Measurements from ENCODE around the gene ARHGAP28. TPM values are rescaled to one million over a fixed set of nuclear protein-coding genes. Genes with fewer than 3 reads are reported as not detected.

The ARHGAP28 gene
- total RNA-seq, 1 experiment from 2014 or later: 9.2 TPM

DNA sequence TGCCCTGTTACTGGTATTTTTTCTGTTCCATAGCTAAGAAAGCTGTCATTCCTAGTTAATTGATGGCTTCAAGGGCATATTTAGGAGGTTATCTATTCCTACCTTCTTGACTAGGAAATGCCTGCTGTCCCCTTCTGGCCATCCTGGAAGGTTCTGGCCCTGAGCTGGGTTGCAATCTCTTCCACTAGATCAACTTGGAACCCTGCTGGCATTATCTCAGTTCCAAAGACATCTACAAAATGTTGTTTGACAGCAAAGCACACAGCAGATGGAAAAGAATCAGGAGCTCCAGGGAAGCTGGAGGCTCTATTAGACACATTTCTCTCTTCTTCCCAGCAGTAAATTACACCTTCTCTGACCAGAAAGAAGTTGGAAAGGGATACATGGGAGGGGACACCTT is 192.1 kb downstream of the ARHGAP28 start:
- Histone ChIP-seq H3T11ph (ENCODE audit: low read length) (no peak overlapping the region), H2AK5ac (ENCODE audit: insufficient read length, low read length) (no peak overlapping the region), H3K9me3 (ENCODE audit: control insufficient read depth, low read depth, low read length) (no peaks in the 10 kb centered on the region), H3K4me1 (ENCODE audit: insufficient read depth, low read length) (no peaks in the 10 kb centered on the region), H3K23me2 (ENCODE audit: insufficient read length, low read depth, low read length, poor library complexity, severe bottlenecking) (no peaks in the 10 kb centered on the region), H4K8ac (replicated peaks; ENCODE audit: insufficient read length, low read depth, low read length) (no peak overlapping the region), H3K14ac (ENCODE audit: insufficient read depth, low read length) (no peak overlapping the region), H3K9ac (ENCODE audit: extremely low read depth, insufficient read length, low read length) (no peak overlapping the region), H3K18ac (ENCODE audit: insufficient read length, low read depth, low read length) (no peak overlapping the region), H3K4ac (ENCODE audit: low read depth, low read length) (no peak overlapping the region), H3K27ac (ENCODE audit: insufficient read length, low read depth, low read length) (no peak overlapping the region), H3K79me1 (ENCODE audit: insufficient read depth, low read depth, low read length, poor library complexity, severe bottlenecking) (no peaks in the 10 kb centered on the region), H4K20me1 (ENCODE audit: control insufficient read depth, insufficient read depth, insufficient read length) (no peaks in the 10 kb centered on the region), H3K56ac (ENCODE audit: insufficient read length, low read depth, low read length) (no peak overlapping the region), H2BK12ac (ENCODE audit: insufficient read length, low read depth, low read length) (no peak overlapping the region), H3K27me3 (ENCODE audit: insufficient read depth, low read length) (no peaks in the 10 kb centered on the region), H4K91ac (ENCODE audit: insufficient read length, low read depth, low read length) (no peak overlapping the region), H3K79me2 (ENCODE audit: insufficient read depth, low read length) (no peaks in the 10 kb centered on the region), H3K4me2 (ENCODE audit: insufficient read depth, insufficient read length, low read length) (no peak overlapping the region), H2BK15ac (ENCODE audit: low read depth, low read length) (no peak overlapping the region), H2BK5ac (ENCODE audit: insufficient read length, low read length) (no peak overlapping the region), H2BK120ac (ENCODE audit: low read depth, low read length, poor library complexity, severe bottlenecking) (no peak overlapping the region), H2BK20ac (ENCODE audit: low read depth, low read length, poor library complexity, severe bottlenecking) (no peak overlapping the region), H2AFZ (ENCODE audit: low read length) (no peak overlapping the region), H4K5ac (ENCODE audit: insufficient read length, low read depth, low read length) (no peak overlapping the region), H3K23ac (ENCODE audit: insufficient read length, low read depth, low read length) (no peak overlapping the region)
- TF ChIP-seq, protein P1, sequence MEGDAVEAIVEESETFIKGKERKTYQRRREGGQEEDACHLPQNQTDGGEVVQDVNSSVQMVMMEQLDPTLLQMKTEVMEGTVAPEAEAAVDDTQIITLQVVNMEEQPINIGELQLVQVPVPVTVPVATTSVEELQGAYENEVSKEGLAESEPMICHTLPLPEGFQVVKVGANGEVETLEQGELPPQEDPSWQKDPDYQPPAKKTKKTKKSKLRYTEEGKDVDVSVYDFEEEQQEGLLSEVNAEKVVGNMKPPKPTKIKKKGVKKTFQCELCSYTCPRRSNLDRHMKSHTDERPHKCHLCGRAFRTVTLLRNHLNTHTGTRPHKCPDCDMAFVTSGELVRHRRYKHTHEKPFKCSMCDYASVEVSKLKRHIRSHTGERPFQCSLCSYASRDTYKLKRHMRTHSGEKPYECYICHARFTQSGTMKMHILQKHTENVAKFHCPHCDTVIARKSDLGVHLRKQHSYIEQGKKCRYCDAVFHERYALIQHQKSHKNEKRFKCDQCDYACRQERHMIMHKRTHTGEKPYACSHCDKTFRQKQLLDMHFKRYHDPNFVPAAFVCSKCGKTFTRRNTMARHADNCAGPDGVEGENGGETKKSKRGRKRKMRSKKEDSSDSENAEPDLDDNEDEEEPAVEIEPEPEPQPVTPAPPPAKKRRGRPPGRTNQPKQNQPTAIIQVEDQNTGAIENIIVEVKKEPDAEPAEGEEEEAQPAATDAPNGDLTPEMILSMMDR (conservative IDR thresholded peaks at IDR 0.05): no peak
- DNase-seq: no peak
- Mint-ChIP-seq H3K27ac (peak overlapping the region in 1 of 3 experiments; percentile 28; a peak in 1 of 7 replicates), H3K4me3 (no peak overlapping the region), H3K9me3 (no peaks in the 10 kb centered on the region; a peak in 1 of 5 replicates), H3K36me3 (ENCODE audit: insufficient read depth in 1 of 3, low read depth in 3 of 3) (no peaks in the 10 kb centered on the region), H3K27me3 (ENCODE audit: low read depth) (no peaks in the 10 kb centered on the region), H3K4me1 (peaks cover 3 to 5% of the 10 kb centered on the region in 2 experiments; a peak in 3 of 4 replicates)
